Smooth muscle cell (in vitro differentiated cells): Measurements from ENCODE around the gene RELT. TPM values are rescaled to one million over a fixed set of nuclear protein-coding genes. Genes with fewer than 3 reads are reported as not detected.

Experiments used
- DNase-seq: peaks from one replicate; lab custom pipeline; 2025; ENCODE audit not compliant: unreplicated experiment; lab: John Stamatoyannopoulos, UW
- H2AFZ ChIP-seq: fragments of 200-600 bp; sonication (generic); 2 replicates; pipeline ENCODE4 v1.6.0; 2016; ENCODE audit warnings: antibody characterized with exemption, low read depth, mild to moderate bottlenecking
- H3F3A ChIP-seq: fragments of 200-600 bp; sonication (generic); 2 replicates; pipeline ENCODE4 v1.6.0; 2017; ENCODE audit warnings: antibody characterized with exemption, low read depth
- H3K27ac ChIP-seq: fragments of 200-600 bp; sonication (generic); 2 replicates; pipeline ENCODE4 v1.5.1; 2016; ENCODE audit warnings: low read depth, mild to moderate bottlenecking
- H3K27me3 ChIP-seq: fragments of 200-600 bp; sonication (generic); 2 replicates; pipeline ENCODE4 v1.6.1; 2016; ENCODE audit warnings: low read depth, mild to moderate bottlenecking
- H3K36me3 ChIP-seq: fragments of 200-600 bp; sonication (generic); 2 replicates; pipeline ENCODE4 v1.5.1; 2016; ENCODE audit warnings: low read depth
- H3K4me1 ChIP-seq: fragments of 200-600 bp; sonication (generic); 2 replicates; pipeline ENCODE4 v1.5.1; 2016; ENCODE audit warnings: low read depth
- H3K4me2 ChIP-seq: fragments of 200-600 bp; sonication (generic); 2 replicates; pipeline ENCODE4 v1.6.0; 2016; ENCODE audit warnings: mild to moderate bottlenecking
- H3K4me3 ChIP-seq: fragments of 200-600 bp; sonication (generic); 2 replicates; pipeline ENCODE4 v1.5.1; 2016; ENCODE audit warnings: mild to moderate bottlenecking
- H3K79me2 ChIP-seq: fragments of 200-600 bp; sonication (generic); 2 replicates; pipeline ENCODE4 v1.6.0; 2016; ENCODE audit warnings: low read depth, mild to moderate bottlenecking
- H3K9ac ChIP-seq: fragments of 200-600 bp; sonication (generic); 2 replicates; pipeline ENCODE4 v1.6.0; 2016; ENCODE audit warnings: low read depth
- H3K9me3 ChIP-seq: fragments of 200-600 bp; sonication (generic); replicated peaks from 2 replicates; pipeline ENCODE4 v1.5.1; 2016; ENCODE audit warnings: low read depth
- H4K20me1 ChIP-seq: fragments of 200-600 bp; sonication (generic); 2 replicates; pipeline ENCODE4 v1.6.0; 2016; ENCODE audit warnings: low read depth
- CTCF ChIP-seq: fragments of 200-600 bp; sonication (generic); IDR thresholded peaks from 2 replicates; pipeline ENCODE4 v1.5.1; 2017; ENCODE audit warnings: borderline replicate concordance, mild to moderate bottlenecking, antibody characterized with exemption; ENCODE audit not compliant: insufficient read depth, poor library complexity, severe bottlenecking
- whole genome bisulfite sequencing: methylation state at CpG from one replicate; pipeline ENCODE4 v1.1.7; 2016; ENCODE audit warnings: low lambda C conversion rate; 5-methylcytosine and 5-hydroxymethylcytosine counted together
- polyA plus RNA-seq: library from polyadenylated mRNA; unstranded; fragments of >200 nt; fragmentation: Nextera tagmentation; extraction: Ambion mirVana; gene quantifications from 2 replicates; pipeline ENCODE4 v1.2.1, GENCODE V29; 2016
- total RNA-seq: library from RNA; depleted of rRNA; stranded (reverse); fragments of >200 nt; gene quantifications from 2 replicates; pipeline ENCODE4 v1.2.3, GENCODE V29; 2014

RELT gene
- total and polyA plus RNA-seq, 2 experiments from 2014 or later = 4.3 to 5.5 TPM

- no peak for TF ChIP-seq CTCF
- H3K9me3 ChIP-seq = no peaks in the 10 kb centered on the region
- H2AFZ ChIP-seq = no peak overlapping the region
- H3F3A ChIP-seq = no peaks in the 10 kb centered on the region
- H4K20me1 ChIP-seq = peaks cover 56% of the 10 kb centered on the region
- H3K4me2 ChIP-seq = peak overlapping the region; percentile 43
- no peaks in the 10 kb centered on the region for H3K36me3 ChIP-seq
- H3K4me1 ChIP-seq = peaks cover 30% of the 10 kb centered on the region
- 64% methylated on average over 5 of the region's 5 CpGs for WGBS
- H3K27ac ChIP-seq = peak overlapping the region; percentile 12
- no peaks in the 10 kb centered on the region for H3K27me3 ChIP-seq
- H3K9ac ChIP-seq = no peak overlapping the region
- H3K79me2 ChIP-seq = peaks cover 37% of the 10 kb centered on the region
- H3K4me3 ChIP-seq = no peak overlapping the region
- no peak for DNase-seq
Measured at GRCh38 chr11:73439002-73439843, 63.0 kb downstream of the RELT start.

- H3K9ac ChIP-seq = no peak overlapping the region
- H3K4me1 ChIP-seq = no peaks in the 10 kb centered on the region
- no peak overlapping the region for H2AFZ ChIP-seq
- no peak overlapping the region for H3K4me2 ChIP-seq
- no peaks in the 10 kb centered on the region for H3K36me3 ChIP-seq
- peaks cover 49% of the 10 kb centered on the region for H4K20me1 ChIP-seq
- H3F3A ChIP-seq = no peaks in the 10 kb centered on the region
- no peaks in the 10 kb centered on the region for H3K27me3 ChIP-seq
- DNase-seq = no peak
- TF ChIP-seq CTCF = no peak
- no peak overlapping the region for H3K27ac ChIP-seq
- peaks cover 14% of the 10 kb centered on the region for H3K79me2 ChIP-seq
- no peak overlapping the region for H3K4me3 ChIP-seq
- no peaks in the 10 kb centered on the region for H3K9me3 ChIP-seq
Measured at GRCh38 chr11:73445980-73446379, 69.8 kb downstream of the RELT start.

GRCh38 chr11:73446766-73447165 lies 70.6 kb downstream of the RELT start:
- no peaks in the 10 kb centered on the region for H3K36me3 ChIP-seq
- H3K9me3 ChIP-seq = no peaks in the 10 kb centered on the region
- H3F3A ChIP-seq = no peaks in the 10 kb centered on the region
- 100% methylated on average over 2 of the region's 2 CpGs for WGBS
- peaks cover 57% of the 10 kb centered on the region for H4K20me1 ChIP-seq
- no peak for DNase-seq
- H3K27ac ChIP-seq = no peak overlapping the region
- no peak overlapping the region for H2AFZ ChIP-seq
- H3K9ac ChIP-seq = no peak overlapping the region
- no peak for TF ChIP-seq CTCF
- H3K27me3 ChIP-seq = no peaks in the 10 kb centered on the region
- H3K79me2 ChIP-seq = peaks cover 8% of the 10 kb centered on the region
- no peak overlapping the region for H3K4me3 ChIP-seq
- H3K4me2 ChIP-seq = no peak overlapping the region
- no peaks in the 10 kb centered on the region for H3K4me1 ChIP-seq

Other genes with a start within 250 kb of the RELT start
- gene FCHSD2, start 234.1 kb upstream of the RELT start, total RNA-seq = 14.6 and 18.3 TPM in 2 replicates
- 18.8 and 24.3 TPM in 2 replicates for gene FCHSD2, start 234.1 kb upstream of the RELT start, polyA plus RNA-seq
- 0.99 and 5.8 TPM in 2 replicates for gene P2RY2, start 158.1 kb upstream of the RELT start, total RNA-seq
- 1.9 TPM in 1 of 2 replicates, not detected in the other for gene P2RY2, start 158.1 kb upstream of the RELT start, polyA plus RNA-seq
- 5.0 and 13.8 TPM in 2 replicates for gene P2RY6, start 104.1 kb upstream of the RELT start, total RNA-seq
- 3.7 and 13.6 TPM in 2 replicates for gene P2RY6, start 104.1 kb upstream of the RELT start, polyA plus RNA-seq
- 18.0 and 18.5 TPM in 2 replicates for gene ARHGEF17, start 68.1 kb upstream of the RELT start, total RNA-seq
- 27.4 and 27.8 TPM in 2 replicates for gene ARHGEF17, start 68.1 kb upstream of the RELT start, polyA plus RNA-seq
- gene FAM168A, start 221.7 kb downstream of the RELT start, total RNA-seq = 32.5 and 39.3 TPM in 2 replicates
- gene FAM168A, start 221.7 kb downstream of the RELT start, polyA plus RNA-seq = 10.8 and 13.0 TPM in 2 replicates